HG02759 (cell line): ENCODE data around the gene LTF.
"Not testable (repeated sequence)": the region's sequence is repeated elsewhere in the genome, so short reads cannot be mapped to it uniquely, and the experiment has no call there.

ENCODE experiments used
- ATAC-seq: cut with Tn5 transposase; IDR thresholded peaks from one replicate; pipeline ENCODE4 v1.9.1; 2021; ENCODE audit warnings: mild to moderate bottlenecking, moderate library complexity; ENCODE audit not compliant: unreplicated experiment

Gene LTF

DNA sequence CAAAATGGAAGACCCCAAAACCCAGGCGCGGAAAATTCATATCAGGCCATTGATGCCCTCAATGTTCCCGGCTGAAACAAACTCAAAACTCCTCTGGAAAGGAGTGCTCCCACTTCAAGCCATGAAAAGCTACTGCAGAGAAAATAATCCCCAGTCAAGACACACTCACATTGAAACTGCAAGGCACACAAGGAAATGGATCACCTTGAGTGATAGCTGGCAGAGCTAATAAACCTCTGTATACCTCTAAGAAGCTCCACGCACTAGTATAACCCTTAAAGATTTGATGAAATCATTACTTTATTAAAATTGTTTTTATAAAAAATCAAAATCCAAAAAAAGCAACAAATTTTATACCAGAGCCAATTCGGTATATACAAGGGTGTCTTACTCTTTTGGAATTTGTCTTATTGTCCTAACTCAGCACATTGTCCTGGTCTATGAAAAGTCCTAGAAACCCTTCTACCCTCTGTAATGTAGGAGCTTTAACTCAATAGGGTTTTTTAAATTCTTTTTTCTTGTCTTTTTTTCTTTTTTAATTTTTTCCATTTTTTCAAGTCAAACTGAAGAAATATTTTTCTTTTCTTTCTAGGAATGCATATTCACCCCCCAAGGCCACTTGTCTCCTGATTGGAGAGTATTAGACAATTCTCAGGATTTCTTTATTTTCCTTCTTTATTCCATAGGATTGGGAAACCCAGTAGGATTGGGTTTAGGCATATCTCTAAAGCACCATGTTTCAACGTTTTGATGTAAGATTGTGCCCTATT lies 66.3 kb downstream of the LTF start:
- no peak for ATAC-seq

DNA sequence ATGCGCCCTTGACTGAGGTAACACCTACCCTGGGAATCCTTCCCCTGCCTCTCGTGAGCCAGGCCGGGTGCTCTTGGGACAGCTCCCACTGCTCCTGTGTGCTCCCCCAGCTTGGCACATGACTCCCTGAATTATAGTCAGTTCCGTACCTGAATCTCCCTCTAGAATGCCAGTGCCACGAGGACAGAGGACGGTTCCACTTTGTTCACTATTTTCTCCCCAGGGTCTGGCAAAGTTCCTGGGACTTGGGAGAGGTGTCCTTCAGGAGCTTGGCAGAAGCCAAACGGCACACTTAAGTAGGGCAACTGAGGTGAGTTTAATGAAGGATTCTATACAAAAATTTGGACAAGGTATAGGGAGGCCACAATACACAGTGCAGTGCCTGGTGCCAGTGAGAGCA lies 67.6 kb downstream of the LTF start:
- no peak for ATAC-seq

DNA sequence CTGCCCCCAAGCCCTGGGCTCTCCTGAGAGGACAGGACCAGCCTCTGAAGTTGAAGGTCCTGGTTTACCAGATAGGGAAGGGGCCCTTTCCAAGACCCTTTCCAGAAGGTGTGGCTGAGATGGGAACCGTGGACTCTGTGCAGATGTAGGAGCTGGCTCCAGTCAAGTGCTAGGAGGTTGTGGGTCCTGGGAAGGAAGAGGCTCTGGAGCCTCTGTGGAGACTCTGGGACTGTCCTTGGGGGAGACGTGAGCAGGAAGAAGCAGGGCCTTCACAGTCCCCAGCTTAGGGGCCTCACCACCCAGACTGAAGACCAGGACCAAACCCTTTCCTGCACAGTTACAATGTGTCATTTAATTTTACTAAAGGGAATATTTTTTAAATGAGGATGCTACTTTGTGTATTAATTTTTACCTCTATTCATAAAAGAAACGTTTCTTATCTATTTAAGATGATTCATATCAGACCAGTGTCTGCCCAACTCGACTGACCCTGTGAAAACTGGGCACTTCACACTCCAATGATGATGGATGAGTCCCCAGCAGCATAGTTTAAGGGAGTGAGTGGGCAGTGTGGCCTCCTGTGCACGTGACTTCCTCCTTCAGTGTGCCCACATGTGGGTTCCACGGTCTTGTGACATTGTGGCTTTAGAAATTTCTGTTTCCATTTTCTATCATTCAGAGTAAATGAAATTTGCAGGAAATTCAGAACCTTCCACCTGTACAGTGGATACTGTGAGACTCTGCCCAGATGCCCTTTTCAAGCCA lies 68.8 kb downstream of the LTF start:
- no peak for ATAC-seq

DNA sequence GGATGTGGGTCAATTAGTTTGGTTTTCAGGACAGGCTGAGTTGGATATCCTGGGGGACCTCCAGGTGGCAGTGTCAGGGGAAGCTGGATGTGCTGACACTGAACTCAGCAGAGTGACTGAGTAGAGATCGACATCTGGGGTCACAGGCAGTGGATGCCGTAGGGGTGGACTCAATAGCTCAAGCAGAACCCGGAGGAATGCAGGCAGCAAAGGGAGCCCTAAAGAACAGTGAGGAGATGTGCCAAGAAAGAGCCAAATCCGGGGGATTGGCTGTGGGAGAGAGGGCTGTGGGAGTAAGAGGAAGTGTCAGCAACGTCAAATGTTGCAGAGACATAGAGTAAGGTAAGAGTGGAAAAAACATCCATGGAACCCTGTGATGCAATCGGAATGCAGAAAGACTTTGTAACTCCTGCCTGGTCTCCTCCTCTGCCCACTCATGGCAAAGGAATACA lies 69.5 kb downstream of the LTF start:
- no peak for ATAC-seq

GRCh38 chr3:46393554-46394434 lies 70.9 kb downstream of the LTF start:
- ATAC-seq: no peak

DNA sequence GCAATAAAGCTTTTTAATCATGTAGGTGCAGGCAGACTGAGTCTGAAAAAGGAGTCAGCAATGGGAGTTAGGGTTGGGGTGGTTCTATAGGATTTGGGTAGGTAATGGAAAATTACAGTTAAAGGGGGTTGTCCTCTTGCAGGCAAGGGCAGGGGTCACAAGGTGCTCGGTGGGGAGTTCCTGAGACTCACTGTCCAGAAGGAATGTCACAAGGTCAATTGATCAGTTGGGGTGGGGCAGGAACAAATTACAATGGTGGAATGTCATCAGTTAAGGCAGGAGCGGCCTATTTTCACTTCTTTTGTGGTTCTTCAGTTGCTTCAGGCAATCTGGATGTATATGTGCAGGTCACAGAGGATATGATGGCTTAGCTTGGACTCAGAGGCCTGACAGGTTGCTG lies 71.7 kb downstream of the LTF start:
- no peak for ATAC-seq

- ATAC-seq: not testable (repeated sequence)
Observed at GRCh38 chr3:46391526-46391925, 73.2 kb downstream of the LTF start.

- ATAC-seq: no peak
Observed at GRCh38 chr3:46389306-46389705, 75.4 kb downstream of the LTF start.

- ATAC-seq: not testable (repeated sequence)
Observed at GRCh38 chr3:46388847-46389246, 75.9 kb downstream of the LTF start.

GRCh38 chr3:46386205-46386604 lies 78.5 kb downstream of the LTF start:
- no peak for ATAC-seq
